T-cell (primary cell): Measurements from ENCODE around the gene LUZP2. TPM values are rescaled to one million over a fixed set of nuclear protein-coding genes. Genes with fewer than 3 reads are reported as not detected.

Source experiments
- ATAC-seq, 4 experiments: fragments of 200-7000 bp in 3 of 4; fragments of 150-1000 bp in 1 of 4; cut with Tn5 transposase; replicated peaks in 1 of 4; 1 replicate in 3 of 4; 2 replicates in 1 of 4; pipeline ENCODE4 v1.10.0; 2021; ENCODE audit warnings: moderate library complexity in 3 of 4, mild to moderate bottlenecking in 2 of 4, moderate number of reproducible peaks in 1 of 4
- CTCF ChIA-PET, 2 donors: fragments of 300-600 bp; sonication (Branson Sonifier 250); formaldehyde crosslinking; loops; one replicate each; lab custom pipeline; 2022; ENCODE audit warnings: antibody characterized with exemption in 2 of 2; lab: Charles Lee
- POLR2A ChIA-PET, 2 donors: fragments of 300-600 bp; sonication (Branson Sonifier 250); formaldehyde crosslinking; loops; one replicate each; lab custom pipeline; 2022; ENCODE audit warnings: antibody characterized with exemption in 2 of 2; lab: Charles Lee
- DNase-seq, 35 experiments: peaks; one replicate each; pipeline versions ENCODE4 v3.0.0 to v3.0.0-alpha.2; 2013 to 2023
- H3K27ac ChIP-seq: one replicate; pipeline ENCODE4 v1.5.1; 2013; ENCODE audit warnings: low read length
- H3K27me3 ChIP-seq, 2 experiments: replicated peaks in 1 of 2; 1 replicate in 1 of 2; 2 replicates in 1 of 2; pipeline versions ENCODE4 v1.6.1 to v1.7.0; 2013; ENCODE audit warnings: low read length in 1 of 2, mixed read lengths in 1 of 2; ENCODE audit not compliant: control insufficient read depth in 2 of 2, insufficient read depth in 2 of 2; ENCODE audit errors: extremely low read depth in 1 of 2
- H3K36me3 ChIP-seq, 2 donors: 1 replicate in 1 of 2; 2 replicates in 1 of 2; pipeline versions ENCODE4 v1.6.1 to v1.7.0; 2013; ENCODE audit warnings: low read length in 1 of 2; ENCODE audit not compliant: control insufficient read depth in 2 of 2, insufficient read depth in 1 of 2; ENCODE audit errors: extremely low read depth in 1 of 2
- H3K4me1 ChIP-seq, 2 experiments: 1 replicate in 1 of 2; 2 replicates in 1 of 2; pipeline versions ENCODE4 v1.6.1 to v1.7.0; 2013; ENCODE audit warnings: low read length in 2 of 2, mixed read lengths in 1 of 2; ENCODE audit not compliant: insufficient read depth in 2 of 2, control insufficient read depth in 1 of 2; ENCODE audit errors: extremely low read depth in 1 of 2
- H3K4me3 ChIP-seq, 2 donors: 1 replicate in 1 of 2; 2 replicates in 1 of 2; pipeline versions ENCODE4 v1.5.1 to v1.7.0; 2013; ENCODE audit warnings: mild to moderate bottlenecking in 2 of 2, low read length in 1 of 2, moderate library complexity in 1 of 2; ENCODE audit not compliant: control insufficient read depth in 1 of 2; ENCODE audit errors: extremely low read depth in 1 of 2
- H3K9me3 ChIP-seq: 2 replicates; pipeline ENCODE4 v1.7.0; 2013
- H3K27ac Mint-ChIP-seq, 2 donors: one replicate each; pipeline ENCODE4 v1.8.0; 2020 to 2021; ENCODE audit warnings: mild to moderate bottlenecking in 2 of 2, mixed read lengths in 2 of 2
- H3K27me3 Mint-ChIP-seq, 2 donors: one replicate each; pipeline ENCODE4 v1.8.0; 2021 to 2022; ENCODE audit warnings: mixed read lengths in 2 of 2
- H3K36me3 Mint-ChIP-seq: one replicate; pipeline ENCODE4 v1.8.0; 2021; ENCODE audit warnings: mixed read lengths
- H3K4me1 Mint-ChIP-seq, 3 donors: one replicate each; pipeline ENCODE4 v1.8.0; 2020 to 2022; ENCODE audit warnings: mixed read lengths in 3 of 3, mild to moderate bottlenecking in 1 of 3
- H3K4me3 Mint-ChIP-seq, 3 donors: one replicate each; pipeline ENCODE4 v1.8.0; 2020 to 2022; ENCODE audit warnings: mild to moderate bottlenecking in 3 of 3, mixed read lengths in 3 of 3, moderate library complexity in 3 of 3
- H3K9me3 Mint-ChIP-seq, 3 donors: one replicate each; pipeline ENCODE4 v1.8.0; 2020 to 2022; ENCODE audit warnings: mixed read lengths in 3 of 3
- WGBS: methylation state at CpG from one replicate; pipeline ENCODE4 v1.1.5; 2013; ENCODE audit warnings: missing lambda C conversion rate; ENCODE audit not compliant: insufficient coverage; 5-methylcytosine and 5-hydroxymethylcytosine counted together
- total RNA-seq, 35 experiments: library from RNA in 6 of 35; stranded (reverse) in 6 of 35; fragments of 120-200 nt in 1 of 35; gene quantifications; one replicate each; pipeline versions ENCODE4 v1.2.1 to v1.2.4 and lab custom pipeline; 2013 to 2026

Gene LUZP2
- total RNA-seq, 5 donors from 2014 or later (not counting 1 experiment from before 2014, with no cell fraction given) = not detected

- Mint-ChIP-seq H3K36me3 (no peaks in the 10 kb centered on the region), H3K4me3 (no peak overlapping the region), H3K27me3 (no peaks in the 10 kb centered on the region), H3K27ac (no peak overlapping the region), H3K9me3 (peaks cover 5 to 21% (median 6%) of the 10 kb centered on the region in 3 donors), H3K4me1 (no peaks in the 10 kb centered on the region)
- CTCF ChIA-PET = no interaction called here
- POLR2A ChIA-PET = no interaction called here
- Histone ChIP-seq H3K9me3 (no peaks in the 10 kb centered on the region), H3K36me3 (no peaks in the 10 kb centered on the region), H3K27ac (no peak overlapping the region), H3K27me3 (no peaks in the 10 kb centered on the region), H3K4me1 (no peaks in the 10 kb centered on the region), H3K4me3 (no peak overlapping the region)
- 20% methylated on average over 1 of the region's 3 CpGs for WGBS
- DNase-seq (no peak), ATAC-seq (no peak)
Measured at GRCh38 chr11:24531528-24531927, 34.7 kb downstream of the LUZP2 start.

GRCh38 chr11:24543771-24544170 is 46.9 kb downstream of the LUZP2 start:
- Histone ChIP-seq H3K27me3 (no peaks in the 10 kb centered on the region), H3K9me3 (no peaks in the 10 kb centered on the region), H3K4me1 (no peaks in the 10 kb centered on the region), H3K36me3 (no peaks in the 10 kb centered on the region), H3K4me3 (no peak overlapping the region), H3K27ac (no peak overlapping the region)
- H3K4me3 Mint-ChIP-seq = no peak overlapping the region
- ChIA-PET CTCF (no interaction called here), POLR2A (no interaction called here)
- no peaks in the 10 kb centered on the region for H3K36me3 Mint-ChIP-seq
- H3K27ac Mint-ChIP-seq = no peak overlapping the region
- DNase-seq (no peak), ATAC-seq (no peak)
- no peaks in the 10 kb centered on the region for H3K4me1 Mint-ChIP-seq
- H3K27me3 Mint-ChIP-seq = no peaks in the 10 kb centered on the region
- H3K9me3 Mint-ChIP-seq = peaks cover 10 to 28% (median 23%) of the 10 kb centered on the region in 3 donors
- WGBS = 88% methylated on average over 1 of the region's 3 CpGs

DNA sequence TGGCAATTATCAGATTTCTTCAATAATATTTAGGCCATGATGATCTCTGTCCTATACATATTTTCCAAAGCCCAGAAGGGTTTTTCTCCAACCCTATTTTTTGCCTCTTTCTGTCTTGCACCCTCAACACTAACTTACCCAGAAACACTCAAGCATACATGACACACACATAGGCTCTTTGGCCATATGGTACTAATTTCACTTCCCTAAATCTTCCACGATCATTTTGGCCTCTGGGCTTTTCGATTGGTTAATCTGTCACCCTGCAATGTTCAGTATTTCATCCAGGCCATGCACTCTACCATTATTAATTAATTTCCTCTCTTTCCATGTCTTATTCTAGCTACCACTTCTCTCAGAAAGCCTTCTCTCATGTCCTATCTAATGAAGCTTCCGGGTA is 59.8 kb downstream of the LUZP2 start:
- H3K36me3 ChIP-seq = no peaks in the 10 kb centered on the region
- H3K27me3 Mint-ChIP-seq = no peaks in the 10 kb centered on the region
- no peak overlapping the region for H3K27ac Mint-ChIP-seq
- H3K27me3 ChIP-seq = no peaks in the 10 kb centered on the region
- CTCF ChIA-PET = no interaction called here
- POLR2A ChIA-PET = no interaction called here
- no peaks in the 10 kb centered on the region for H3K4me1 Mint-ChIP-seq
- H3K4me1 ChIP-seq = no peaks in the 10 kb centered on the region
- H3K36me3 Mint-ChIP-seq = no peaks in the 10 kb centered on the region
- peaks cover 0 to 7% (median 6%) of the 10 kb centered on the region in 3 donors for H3K9me3 Mint-ChIP-seq
- ATAC-seq (no peak), DNase-seq (no peak)
- WGBS = 50% methylated on average over 2 of the region's 3 CpGs
- no peak overlapping the region for H3K27ac ChIP-seq
- no peak overlapping the region for H3K4me3 ChIP-seq
- no peaks in the 10 kb centered on the region for H3K9me3 ChIP-seq
- no peak overlapping the region for H3K4me3 Mint-ChIP-seq

- Histone ChIP-seq H3K36me3 (no peaks in the 10 kb centered on the region), H3K27ac (no peak overlapping the region), H3K9me3 (no peaks in the 10 kb centered on the region), H3K4me1 (no peaks in the 10 kb centered on the region), H3K4me3 (no peak overlapping the region), H3K27me3 (no peaks in the 10 kb centered on the region)
- ChIA-PET POLR2A (no interaction called here), CTCF (no interaction called here)
- H3K27ac Mint-ChIP-seq = no peak overlapping the region
- H3K27me3 Mint-ChIP-seq = no peaks in the 10 kb centered on the region
- no peak for DNase-seq
- H3K9me3 Mint-ChIP-seq = peaks cover 0 to 6% (median 5%) of the 10 kb centered on the region in 3 donors
- no peaks in the 10 kb centered on the region for H3K36me3 Mint-ChIP-seq
- ATAC-seq = no peak
- no peaks in the 10 kb centered on the region for H3K4me1 Mint-ChIP-seq
- H3K4me3 Mint-ChIP-seq = no peak overlapping the region
Measured at GRCh38 chr11:24559315-24559714, 62.5 kb downstream of the LUZP2 start.

DNA sequence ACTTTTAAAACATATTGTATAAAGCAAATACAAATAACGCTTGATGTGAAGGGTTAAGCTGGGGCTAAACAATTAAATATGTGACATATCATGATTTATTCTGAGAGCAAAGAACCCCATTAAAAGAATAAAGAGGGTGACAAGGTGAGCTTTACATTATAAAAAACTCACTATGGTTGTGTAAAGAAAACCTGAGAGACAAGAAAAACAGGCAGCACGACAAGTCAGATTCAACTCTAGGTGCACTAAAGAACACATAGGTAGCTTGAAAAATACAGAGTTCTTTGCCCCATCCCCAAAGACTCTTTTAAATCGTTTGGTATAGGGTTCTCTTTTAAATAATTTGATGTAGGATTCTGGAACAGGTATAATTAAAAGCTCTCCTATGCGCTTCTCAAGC is 63.5 kb downstream of the LUZP2 start:
- Mint-ChIP-seq H3K4me1 (no peaks in the 10 kb centered on the region), H3K27ac (no peak overlapping the region), H3K36me3 (no peaks in the 10 kb centered on the region), H3K4me3 (no peak overlapping the region), H3K9me3 (peaks cover 0 to 13% (median 12%) of the 10 kb centered on the region in 3 donors), H3K27me3 (no peaks in the 10 kb centered on the region)
- H3K27me3 ChIP-seq = no peaks in the 10 kb centered on the region
- no CpG with 5 or more reads among the region's 4 CpGs for WGBS
- H3K36me3 ChIP-seq = no peaks in the 10 kb centered on the region
- no peak overlapping the region for H3K4me3 ChIP-seq
- H3K9me3 ChIP-seq = no peaks in the 10 kb centered on the region
- POLR2A ChIA-PET = no interaction called here
- no peak for DNase-seq
- H3K27ac ChIP-seq = no peak overlapping the region
- no peaks in the 10 kb centered on the region for H3K4me1 ChIP-seq
- CTCF ChIA-PET = no interaction called here
- no peak for ATAC-seq

DNA sequence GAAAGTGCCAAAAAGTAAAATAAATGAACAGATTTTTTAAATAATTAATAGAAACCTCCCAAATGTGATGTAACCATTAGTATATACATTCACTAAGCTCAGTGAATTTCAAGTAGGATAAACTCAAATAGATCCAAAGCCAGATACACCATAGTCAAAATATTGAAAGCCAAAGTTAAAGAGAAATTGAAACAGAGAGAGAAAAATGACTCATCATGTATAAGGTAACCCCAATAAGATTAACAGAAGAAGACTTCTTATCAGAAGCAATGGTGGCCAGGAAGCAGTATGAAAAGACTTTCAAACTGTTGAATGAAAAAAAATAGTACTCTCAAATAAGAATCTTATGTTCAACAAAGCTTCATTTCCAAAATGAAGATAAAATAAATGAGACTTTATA is 70.5 kb downstream of the LUZP2 start:
- no peak overlapping the region for H3K27ac ChIP-seq
- no peaks in the 10 kb centered on the region for H3K9me3 ChIP-seq
- DNase-seq = no peak
- H3K4me1 ChIP-seq = no peaks in the 10 kb centered on the region
- no peaks in the 10 kb centered on the region for H3K36me3 ChIP-seq
- no peak for ATAC-seq
- H3K27ac Mint-ChIP-seq = no peak overlapping the region
- no peak overlapping the region for H3K4me3 Mint-ChIP-seq
- H3K4me1 Mint-ChIP-seq = no peaks in the 10 kb centered on the region
- H3K36me3 Mint-ChIP-seq = no peaks in the 10 kb centered on the region
- no peaks in the 10 kb centered on the region for H3K27me3 Mint-ChIP-seq
- no peak overlapping the region for H3K4me3 ChIP-seq
- CTCF ChIA-PET = no interaction called here
- no peaks in the 10 kb centered on the region for H3K27me3 ChIP-seq
- peaks cover 3 to 12% (median 11%) of the 10 kb centered on the region in 3 donors for H3K9me3 Mint-ChIP-seq
- POLR2A ChIA-PET = no interaction called here

DNA sequence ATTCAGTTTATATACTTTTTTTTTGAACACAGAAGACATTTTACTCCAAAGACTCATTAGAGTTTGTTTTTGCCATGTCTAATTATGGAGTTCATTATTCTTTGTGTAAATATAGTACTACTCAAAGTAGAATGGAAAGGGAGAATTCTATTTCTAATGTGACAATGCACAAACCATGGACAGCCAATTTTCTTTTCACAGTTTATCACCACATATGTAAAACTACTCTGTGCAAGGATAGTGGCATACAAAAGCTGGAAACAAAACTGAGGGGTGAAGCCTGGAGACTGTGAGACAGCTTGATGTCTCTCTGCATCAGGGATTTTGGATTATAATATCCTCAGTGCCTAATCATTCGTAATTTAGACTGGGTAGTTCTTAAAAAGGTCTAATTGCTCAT is 75.5 kb downstream of the LUZP2 start:
- Histone ChIP-seq H3K4me1 (no peaks in the 10 kb centered on the region), H3K27ac (no peak overlapping the region), H3K27me3 (no peaks in the 10 kb centered on the region), H3K9me3 (no peaks in the 10 kb centered on the region), H3K36me3 (no peaks in the 10 kb centered on the region), H3K4me3 (no peak overlapping the region)
- no peaks in the 10 kb centered on the region for H3K27me3 Mint-ChIP-seq
- DNase-seq = no peak
- H3K9me3 Mint-ChIP-seq = peaks cover 2 to 15% (median 5%) of the 10 kb centered on the region in 3 donors
- CTCF ChIA-PET = no interaction called here
- POLR2A ChIA-PET = no interaction called here
- no peaks in the 10 kb centered on the region for H3K36me3 Mint-ChIP-seq
- no peak for ATAC-seq
- 57% methylated on average over 1 of the region's 1 CpG for WGBS
- H3K4me1 Mint-ChIP-seq = no peaks in the 10 kb centered on the region
- H3K4me3 Mint-ChIP-seq = no peak overlapping the region
- H3K27ac Mint-ChIP-seq = no peak overlapping the region
